Measurements from ENCODE around the gene IL10. TPM values are rescaled to one million over a fixed set of nuclear protein-coding genes. Genes with fewer than 3 reads are reported as not detected.
"Not testable (repeated sequence)": the region's sequence is repeated elsewhere in the genome, so short reads cannot be mapped to it uniquely, and the experiment has no call there.

IL10 gene
- total RNA-seq, 1 donor from 2014 or later = not detected

GRCh38 chr1:206782448-206782847, 10.2 kb upstream of the IL10 start:
- Mint-ChIP-seq H3K27me3 (ENCODE audit: unreplicated experiment) (peaks cover 15% of the 10 kb centered on the region), H3K27ac (ENCODE audit: unreplicated experiment) (no peak overlapping the region), H3K4me1 (ENCODE audit: unreplicated experiment) (no peaks in the 10 kb centered on the region), H3K4me3 (ENCODE audit: unreplicated experiment) (no peak overlapping the region), H3K36me3 (ENCODE audit: unreplicated experiment) (no peaks in the 10 kb centered on the region), H3K9me3 (ENCODE audit: unreplicated experiment) (no peaks in the 10 kb centered on the region)
- DNase-seq (ENCODE audit: extremely low spot score, unreplicated experiment) = no peak
- no peak for TF ChIP-seq CTCF (IDR thresholded peaks at IDR 0.05)

- H3K27ac Mint-ChIP-seq (ENCODE audit: unreplicated experiment) = no peak overlapping the region
- H3K36me3 Mint-ChIP-seq (ENCODE audit: unreplicated experiment) = no peaks in the 10 kb centered on the region
- no peak for TF ChIP-seq CTCF (IDR thresholded peaks at IDR 0.05)
- H3K9me3 Mint-ChIP-seq (ENCODE audit: unreplicated experiment) = no peaks in the 10 kb centered on the region
- peaks cover 5% of the 10 kb centered on the region for H3K27me3 Mint-ChIP-seq (ENCODE audit: unreplicated experiment)
- no peak overlapping the region for H3K4me3 Mint-ChIP-seq (ENCODE audit: unreplicated experiment)
- no peak for DNase-seq (ENCODE audit: extremely low spot score, unreplicated experiment)
- H3K4me1 Mint-ChIP-seq (ENCODE audit: unreplicated experiment) = no peaks in the 10 kb centered on the region
Measured at GRCh38 chr1:206779638-206780037, 7.3 kb upstream of the IL10 start.

- H3K27me3 Mint-ChIP-seq (ENCODE audit: unreplicated experiment); DNase-seq (ENCODE audit: extremely low spot score, unreplicated experiment); H3K4me3 Mint-ChIP-seq (ENCODE audit: unreplicated experiment); H3K36me3 Mint-ChIP-seq (ENCODE audit: unreplicated experiment); H3K4me1 Mint-ChIP-seq (ENCODE audit: unreplicated experiment); H3K9me3 Mint-ChIP-seq (ENCODE audit: unreplicated experiment); H3K27ac Mint-ChIP-seq (ENCODE audit: unreplicated experiment): not testable (repeated sequence)
Measured at GRCh38 chr1:206778911-206779310, 6.6 kb upstream of the IL10 start.

GRCh38 chr1:206778031-206778430, 5.7 kb upstream of the IL10 start:
- no peak for DNase-seq (ENCODE audit: extremely low spot score, unreplicated experiment)
- H3K27me3 Mint-ChIP-seq (ENCODE audit: unreplicated experiment) = peaks cover 5% of the 10 kb centered on the region
- no peaks in the 10 kb centered on the region for H3K36me3 Mint-ChIP-seq (ENCODE audit: unreplicated experiment)
- H3K9me3 Mint-ChIP-seq (ENCODE audit: unreplicated experiment) = no peaks in the 10 kb centered on the region
- TF ChIP-seq CTCF (IDR thresholded peaks at IDR 0.05) = no peak
- no peak overlapping the region for H3K27ac Mint-ChIP-seq (ENCODE audit: unreplicated experiment)
- H3K4me1 Mint-ChIP-seq (ENCODE audit: unreplicated experiment) = no peaks in the 10 kb centered on the region
- no peak overlapping the region for H3K4me3 Mint-ChIP-seq (ENCODE audit: unreplicated experiment)

GRCh38 chr1:206776229-206776628, 3.9 kb upstream of the IL10 start:
- peaks cover 17% of the 10 kb centered on the region for H3K27me3 Mint-ChIP-seq (ENCODE audit: unreplicated experiment)
- H3K27ac Mint-ChIP-seq (ENCODE audit: unreplicated experiment) = no peak overlapping the region
- no peak overlapping the region for H3K4me3 Mint-ChIP-seq (ENCODE audit: unreplicated experiment)
- H3K36me3 Mint-ChIP-seq (ENCODE audit: unreplicated experiment) = no peaks in the 10 kb centered on the region
- no peaks in the 10 kb centered on the region for H3K9me3 Mint-ChIP-seq (ENCODE audit: unreplicated experiment)
- H3K4me1 Mint-ChIP-seq (ENCODE audit: unreplicated experiment) = no peaks in the 10 kb centered on the region
- no peak for DNase-seq (ENCODE audit: extremely low spot score, unreplicated experiment)
- no peak for TF ChIP-seq CTCF (IDR thresholded peaks at IDR 0.05)

- H3K36me3 Mint-ChIP-seq (ENCODE audit: unreplicated experiment) = no peaks in the 10 kb centered on the region
- no peak overlapping the region for H3K27ac Mint-ChIP-seq (ENCODE audit: unreplicated experiment)
- H3K9me3 Mint-ChIP-seq (ENCODE audit: unreplicated experiment) = no peaks in the 10 kb centered on the region
- peaks cover 31% of the 10 kb centered on the region for H3K27me3 Mint-ChIP-seq (ENCODE audit: unreplicated experiment)
- TF ChIP-seq CTCF (IDR thresholded peaks at IDR 0.05) = no peak
- DNase-seq (ENCODE audit: extremely low spot score, unreplicated experiment) = no peak
- H3K4me3 Mint-ChIP-seq (ENCODE audit: unreplicated experiment) = no peak overlapping the region
- no peaks in the 10 kb centered on the region for H3K4me1 Mint-ChIP-seq (ENCODE audit: unreplicated experiment)
Measured at GRCh38 chr1:206774093-206774492, 1.8 kb upstream of the IL10 start.
